ENCODE data around the gene CARD16.
"Not testable (repeated sequence)": the region's sequence is repeated elsewhere in the genome, so short reads cannot be mapped to it uniquely, and the experiment has no call there.

CARD16 gene

GRCh38 chr11:105044557-105045524, at the start of gene CARD16:
Gene CARD16, minus strand, starts transcription at chr11:105045335. Its CDS starts 38 bp downstream, at chr11:105045297.
- not testable (repeated sequence) for DNase-seq

GRCh38 chr11:105092256-105093239, 47.4 kb upstream of the CARD16 start:
- DNase-seq, result no peak

DNA sequence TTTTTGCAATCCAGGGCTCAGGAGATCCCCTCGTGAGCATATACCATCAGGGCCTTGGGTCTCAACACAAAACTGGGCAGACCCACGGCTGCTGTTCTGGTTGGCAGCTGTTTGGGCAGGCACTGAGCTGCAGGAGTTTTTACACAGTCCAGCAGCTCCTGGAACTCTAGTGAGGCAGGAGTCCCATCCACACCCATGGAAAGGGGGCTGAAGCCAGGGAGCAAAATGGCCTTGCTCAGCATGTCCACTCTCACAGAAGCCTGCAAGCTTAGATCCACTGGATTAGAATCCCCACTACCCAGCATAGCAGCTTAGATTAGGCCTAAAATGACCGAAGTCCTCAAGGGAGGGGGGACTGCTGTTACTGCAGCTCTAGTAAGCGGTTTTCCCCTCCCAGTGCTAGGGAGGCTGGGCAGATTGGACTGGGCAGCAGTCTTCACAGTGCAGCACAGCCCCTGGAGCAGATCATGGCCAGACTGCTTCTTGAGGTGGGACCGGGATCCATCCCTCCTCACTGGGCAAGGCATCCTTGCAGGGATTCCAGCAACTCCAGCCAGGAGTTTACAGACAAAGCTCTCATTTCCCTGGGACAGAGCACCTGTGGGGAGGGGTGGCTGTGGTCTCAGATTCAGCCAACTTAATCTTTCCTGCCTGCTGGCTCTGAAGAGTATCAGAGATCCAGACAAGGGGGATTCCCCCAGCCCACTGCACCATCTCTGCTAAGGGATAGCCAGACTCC, 36.4 kb upstream of the CARD16 start:
- no peak for DNase-seq

DNA sequence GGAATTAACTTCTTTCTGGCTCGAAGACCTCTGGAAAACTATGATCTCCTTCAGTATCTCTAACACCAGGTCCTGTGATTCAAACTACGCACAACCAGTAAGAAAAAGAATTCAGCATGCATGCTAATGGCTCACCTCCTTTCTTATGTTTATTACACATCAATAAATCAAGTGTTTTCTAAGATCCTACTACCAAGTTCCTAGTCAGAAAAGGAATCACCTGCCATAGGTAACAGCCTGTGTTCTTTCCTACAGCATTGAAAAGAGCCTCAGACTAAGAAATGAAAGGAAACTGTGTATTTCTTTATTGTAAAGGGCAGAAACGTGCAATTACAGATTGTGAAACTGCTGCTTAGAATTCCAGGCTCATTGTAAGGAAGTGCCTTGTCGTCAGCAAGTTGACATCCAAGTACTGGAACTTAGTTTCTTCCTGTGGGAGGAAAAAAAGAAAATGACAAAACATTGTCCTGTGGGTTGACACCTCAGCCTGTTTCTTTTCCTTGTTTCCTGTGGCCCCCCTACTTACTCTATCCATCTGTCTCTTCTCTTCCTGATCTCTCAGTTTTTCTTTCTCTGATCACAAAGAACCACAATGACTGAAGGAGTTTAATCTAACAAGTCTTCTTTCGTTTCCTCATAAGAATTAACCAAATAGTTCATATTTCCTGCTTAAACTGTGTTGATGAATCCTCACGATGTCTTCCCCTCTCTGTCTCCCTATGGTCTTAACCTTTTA, 35.2 kb upstream of the CARD16 start:
- not testable (repeated sequence) for DNase-seq

DNA sequence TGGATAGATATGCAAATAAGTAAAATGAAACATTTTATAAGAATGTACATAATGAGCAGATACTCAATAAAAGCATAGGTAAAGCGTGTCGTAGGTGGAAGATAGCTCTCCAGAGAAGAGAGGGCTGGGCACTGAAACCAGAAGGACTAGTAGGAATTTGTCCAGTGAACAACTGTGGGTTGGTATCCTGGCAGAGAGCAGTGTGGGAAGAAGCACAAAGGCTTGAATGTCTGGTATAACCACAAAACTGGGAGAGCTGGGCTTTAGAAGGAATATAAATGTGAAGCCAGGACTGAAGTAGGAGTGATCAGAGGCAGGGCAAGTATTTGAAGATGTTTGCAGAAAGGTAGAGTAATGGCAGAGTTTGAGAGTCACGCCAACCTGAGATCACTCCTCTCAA, 33.1 kb upstream of the CARD16 start:
- no peak for DNase-seq

DNA sequence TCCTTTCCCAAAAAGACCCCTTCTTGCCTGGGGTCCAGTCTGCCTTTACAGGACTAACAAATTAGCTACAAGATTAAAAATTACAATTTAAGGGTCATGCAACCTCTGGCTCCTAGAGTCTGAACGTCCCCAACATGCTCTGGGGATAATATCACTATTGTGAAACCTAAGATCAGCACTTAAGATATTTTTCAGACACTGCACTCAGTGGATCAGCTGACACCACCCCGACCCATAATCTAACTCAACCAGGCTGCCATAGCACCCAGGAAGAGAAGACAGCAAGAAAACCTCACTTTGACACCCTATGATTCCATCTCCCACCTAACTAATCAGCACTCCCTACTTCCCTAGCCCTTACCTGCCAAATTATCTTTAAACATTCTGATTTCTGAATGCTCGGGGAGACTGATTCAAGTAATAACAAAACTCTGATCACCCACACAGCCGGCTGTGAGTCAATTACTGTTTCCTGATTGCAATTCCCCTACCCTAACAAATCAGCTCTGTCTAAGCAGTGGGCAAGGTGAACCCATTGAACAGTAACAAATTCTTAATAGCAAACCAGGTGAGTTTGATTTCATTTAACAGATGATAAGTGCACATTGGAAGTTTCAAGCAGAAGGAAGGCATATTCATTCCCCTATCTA, 32.1 kb upstream of the CARD16 start:
- not testable (repeated sequence) for DNase-seq

DNA sequence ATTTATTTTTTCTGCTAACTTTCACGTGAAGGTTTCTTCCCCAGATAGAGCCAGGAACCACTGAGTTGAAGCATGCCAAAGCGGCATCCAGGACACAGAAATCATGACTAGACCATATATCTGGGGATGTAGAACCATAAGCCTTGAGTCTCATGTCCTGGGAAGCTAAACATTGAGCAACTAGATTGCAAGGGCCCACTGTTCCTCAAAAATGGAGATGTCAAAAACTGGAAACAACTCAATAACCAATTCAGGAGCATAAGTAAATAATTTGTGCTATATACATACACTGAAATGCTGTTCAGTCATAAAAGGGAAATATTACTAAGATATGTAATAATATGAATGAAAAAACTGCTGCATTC, 29.0 kb upstream of the CARD16 start:
- DNase-seq, result no peak

GRCh38 chr11:105073456-105074165, 28.5 kb upstream of the CARD16 start:
- DNase-seq, result no peak

- not testable (repeated sequence) for DNase-seq
Observed at GRCh38 chr11:105072080-105072479, 26.9 kb upstream of the CARD16 start.

DNA sequence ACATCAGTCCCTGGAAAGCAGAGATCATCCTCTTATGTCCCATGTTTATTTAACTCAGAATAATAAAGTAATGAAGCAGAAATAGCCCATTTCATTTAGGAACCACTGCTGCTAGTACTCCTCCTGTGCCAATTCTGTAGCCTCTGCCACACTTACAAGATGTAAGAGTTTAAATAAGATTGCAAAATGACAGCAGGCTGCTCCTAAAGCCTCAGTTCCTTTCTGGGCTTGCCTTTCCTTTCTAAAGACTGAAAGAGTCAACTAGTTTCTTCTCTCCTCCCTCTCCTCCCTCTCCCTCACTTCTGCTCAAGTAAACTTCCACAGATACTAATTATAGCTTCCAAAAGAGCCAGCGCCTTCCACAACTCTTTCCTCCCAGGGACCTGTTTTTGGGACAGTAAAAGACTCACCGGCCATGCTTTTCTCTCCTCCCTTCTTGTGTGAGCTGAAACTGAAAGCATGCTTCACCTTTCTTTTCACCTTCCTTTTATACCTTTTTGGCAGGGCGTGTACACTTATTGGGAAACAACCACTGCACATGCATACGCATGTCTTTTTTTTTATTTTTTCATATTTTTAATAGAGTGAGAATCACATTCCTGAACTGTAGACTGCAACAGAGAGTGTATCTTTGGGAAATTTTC, 26.1 kb upstream of the CARD16 start:
- no peak for DNase-seq

- DNase-seq, result no peak
Observed at GRCh38 chr11:105070306-105070705, 25.2 kb upstream of the CARD16 start.

- DNase-seq, result not testable (repeated sequence)
Observed at GRCh38 chr11:105069749-105070148, 24.6 kb upstream of the CARD16 start.

- DNase-seq, result not testable (repeated sequence)
Observed at GRCh38 chr11:105063245-105063941, 18.3 kb upstream of the CARD16 start.

- no peak for DNase-seq
Observed at GRCh38 chr11:105057432-105057831, 12.3 kb upstream of the CARD16 start.

DNA sequence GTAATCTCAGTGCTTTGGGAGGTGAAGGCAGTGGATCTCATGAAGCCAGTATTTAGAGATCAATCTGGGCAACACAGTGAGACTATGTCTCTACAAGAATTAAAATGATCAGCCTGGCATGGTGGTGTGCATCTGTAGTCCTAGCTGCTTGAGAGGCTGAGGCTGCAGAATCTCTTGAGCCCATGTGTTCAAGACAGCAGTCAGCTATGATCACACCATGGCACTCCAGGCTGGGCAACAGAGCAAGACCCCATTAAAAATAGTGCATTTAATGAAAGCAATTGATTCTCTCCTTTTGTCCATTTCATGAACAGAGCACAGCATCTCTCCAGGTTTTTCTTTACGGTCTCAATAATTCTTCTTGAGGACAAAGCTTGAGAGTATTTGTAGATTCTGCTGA, 11.3 kb upstream of the CARD16 start:
- no peak for DNase-seq

DNA sequence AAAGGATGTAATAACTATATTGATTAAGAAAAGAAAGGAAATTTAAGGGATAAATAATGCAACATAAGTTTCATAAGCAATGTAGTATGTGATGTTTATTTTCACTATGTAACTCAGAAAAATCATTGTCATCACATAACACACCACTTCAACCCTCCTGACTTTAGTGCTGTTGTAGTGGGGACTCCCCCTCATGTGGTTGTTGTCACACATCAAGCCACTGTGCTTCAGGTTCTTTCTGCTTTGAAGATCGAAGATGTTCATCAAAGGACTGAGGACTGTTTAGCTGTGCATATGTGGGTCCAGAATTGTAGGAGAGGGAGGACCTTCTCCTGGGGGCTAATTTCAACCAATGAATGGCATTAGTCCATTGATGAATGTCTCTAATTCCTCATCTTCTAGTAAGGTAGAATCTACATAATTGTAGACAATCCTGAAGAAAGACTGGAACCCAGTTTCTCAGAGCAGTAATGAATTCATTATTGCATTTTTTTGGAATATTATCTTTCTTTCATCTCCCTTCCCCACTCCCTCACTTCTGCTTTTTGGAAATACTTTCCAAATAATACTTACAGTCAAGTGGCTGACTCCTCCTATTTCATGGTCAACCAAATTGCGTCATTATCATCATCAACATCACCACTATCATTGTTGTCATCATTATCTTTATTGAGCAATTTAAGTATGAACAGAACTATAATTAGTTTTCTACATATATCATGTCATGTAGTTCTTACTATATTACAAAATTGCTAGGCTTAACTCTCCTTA, 9.8 kb upstream of the CARD16 start:
- no peak for DNase-seq

DNA sequence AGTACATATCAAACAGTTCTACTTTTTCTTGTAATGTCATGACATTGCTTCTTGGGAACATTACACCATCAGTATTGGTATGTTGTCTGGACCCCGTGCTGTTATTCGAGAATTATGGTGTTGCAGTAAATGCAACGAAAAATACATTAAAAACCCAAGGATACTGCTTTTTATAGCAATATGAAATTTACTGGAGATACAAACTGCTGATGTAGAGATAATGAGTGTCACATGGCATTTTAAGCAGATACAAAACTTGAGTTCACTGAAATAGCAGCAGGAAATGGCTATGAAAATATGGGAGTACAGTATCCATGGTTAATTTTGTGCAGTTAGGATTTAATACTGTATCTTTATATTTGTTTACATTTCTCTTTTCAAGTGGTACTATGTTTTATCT, 7.4 kb upstream of the CARD16 start:
- DNase-seq, result no peak

- no peak for DNase-seq
Observed at GRCh38 chr11:105051559-105051958, 6.4 kb upstream of the CARD16 start.

- no peak for DNase-seq
Observed at GRCh38 chr11:105049481-105049880, 4.3 kb upstream of the CARD16 start.

All from hippocampal formation (tissue), 2 donors.